ENCODE measurements around the gene PTPRS.
"Not testable (repeated sequence)": the region's sequence is repeated elsewhere in the genome, so short reads cannot be mapped to it uniquely, and the experiment has no call there.

PTPRS gene

DNA sequence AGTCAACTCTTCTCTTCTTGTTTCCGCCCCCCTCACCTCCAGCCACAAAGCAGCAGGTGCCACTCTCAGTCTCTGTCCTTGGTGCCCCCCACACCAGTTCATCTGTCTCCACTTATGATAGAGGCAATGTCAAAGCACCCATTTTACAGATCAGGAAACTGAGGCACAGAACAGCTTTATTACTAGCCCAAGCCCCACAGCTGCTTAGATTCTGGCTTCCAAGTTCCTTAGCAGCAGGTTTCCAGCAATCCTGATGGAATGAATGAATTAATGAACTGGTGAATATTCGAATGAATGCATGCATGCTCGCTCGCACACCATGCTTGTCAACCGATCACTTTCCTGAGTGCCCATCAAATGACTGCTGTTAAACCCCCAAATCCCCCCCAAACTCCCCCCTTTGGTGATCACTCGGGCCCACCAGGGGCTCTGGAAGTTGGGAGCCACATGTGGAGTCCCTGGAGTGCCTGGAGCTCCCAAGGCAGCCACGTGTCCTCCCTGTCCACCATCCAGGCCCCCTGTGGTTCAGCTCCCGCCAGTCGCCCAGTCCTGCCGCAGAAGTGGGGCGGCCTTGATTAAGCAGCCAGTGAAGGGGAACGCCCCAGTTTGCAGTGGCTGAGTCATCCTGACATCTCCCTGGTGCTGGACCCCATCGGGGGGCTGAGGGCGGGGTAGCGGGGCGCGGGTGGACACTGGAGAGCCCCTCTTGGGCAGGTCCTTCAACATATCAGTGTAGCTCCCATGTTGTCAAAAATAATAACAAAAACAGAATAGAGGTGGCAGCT lies 6.8 kb downstream of the PTPRS start:
- DNase-seq (ENCODE audit: low spot score) = no peak

DNA sequence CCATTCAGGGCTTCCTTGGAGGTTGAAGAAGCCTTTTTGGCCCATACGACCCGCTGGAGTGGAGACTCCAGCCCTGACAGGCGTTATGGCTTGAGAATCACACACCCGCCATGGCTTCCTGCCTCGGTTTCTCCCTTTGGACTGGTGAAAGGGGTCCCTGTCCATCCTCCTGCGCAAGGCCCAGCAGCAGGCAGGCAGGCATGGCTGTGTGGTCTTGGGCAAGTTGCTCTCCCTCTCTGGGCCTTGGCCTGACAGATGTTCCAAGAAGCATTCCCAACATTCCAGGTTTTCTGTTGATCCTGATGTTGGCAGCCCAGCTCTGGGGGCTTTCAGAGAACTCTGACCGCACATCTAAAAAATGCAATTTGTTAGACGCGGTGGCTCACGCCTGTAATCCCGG lies 8.1 kb downstream of the PTPRS start:
- DNase-seq (ENCODE audit: low spot score) = no peak

DNA sequence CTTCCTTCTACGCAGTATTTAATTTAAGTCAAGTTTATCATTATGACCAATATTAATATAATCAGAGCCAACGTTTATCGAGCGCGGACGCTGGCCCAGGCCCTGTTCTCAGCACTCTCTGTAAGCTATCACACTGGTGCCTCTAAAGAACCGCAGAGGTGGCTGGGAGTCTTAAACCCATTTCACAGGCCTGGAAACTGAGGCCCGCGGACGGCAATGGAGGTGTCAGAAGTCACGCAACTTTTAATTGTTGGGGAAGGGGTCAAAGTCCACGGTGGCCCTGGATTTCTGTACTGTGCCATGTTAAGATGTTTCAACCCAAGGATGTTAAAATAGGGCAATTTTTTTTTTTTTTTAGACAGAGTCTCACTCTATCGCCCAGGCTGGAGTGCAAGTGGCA lies 8.8 kb downstream of the PTPRS start:
- no peak for DNase-seq (ENCODE audit: low spot score)

DNA sequence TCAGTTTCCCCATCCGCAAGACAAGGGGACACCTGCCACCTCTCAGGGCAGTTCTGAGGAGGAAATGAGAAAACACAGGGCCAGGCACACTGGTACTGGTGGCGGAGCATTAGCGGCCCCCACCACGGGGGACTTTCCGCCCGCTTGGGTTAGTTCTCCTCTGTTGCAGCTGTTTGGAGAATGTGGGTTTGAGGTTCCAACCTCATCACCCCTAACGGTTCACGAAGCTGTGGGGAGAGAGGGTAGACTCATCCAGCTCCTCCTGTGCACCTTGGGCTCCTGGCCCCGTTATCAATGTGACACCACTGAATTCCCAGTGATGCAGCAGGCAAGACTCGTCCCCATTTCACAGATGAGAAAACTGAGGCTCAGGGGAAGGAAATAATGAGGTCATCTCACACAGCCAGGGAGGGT lies 10.3 kb downstream of the PTPRS start:
- no peak for DNase-seq (ENCODE audit: low spot score)

DNA sequence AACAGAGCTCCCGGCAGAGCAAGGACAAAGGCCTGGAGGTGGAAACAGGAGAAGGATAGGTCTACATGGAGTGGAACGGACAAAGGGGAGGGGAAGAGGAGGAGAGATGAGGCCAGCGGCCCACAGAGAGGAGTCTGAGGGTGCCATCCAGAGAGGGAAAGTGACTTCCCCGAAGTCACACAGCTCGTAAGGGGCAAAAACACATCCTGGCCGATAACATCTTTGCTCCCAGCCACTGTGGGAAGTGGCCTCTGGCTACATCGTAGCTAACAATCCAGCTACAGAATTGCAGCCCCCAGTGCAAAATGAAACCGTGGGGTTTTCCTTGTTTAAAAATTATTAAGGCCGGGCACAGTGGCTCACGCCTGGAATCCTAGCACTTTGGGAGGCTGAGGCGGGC lies 11.5 kb downstream of the PTPRS start:
- DNase-seq (ENCODE audit: low spot score) = no peak

DNA sequence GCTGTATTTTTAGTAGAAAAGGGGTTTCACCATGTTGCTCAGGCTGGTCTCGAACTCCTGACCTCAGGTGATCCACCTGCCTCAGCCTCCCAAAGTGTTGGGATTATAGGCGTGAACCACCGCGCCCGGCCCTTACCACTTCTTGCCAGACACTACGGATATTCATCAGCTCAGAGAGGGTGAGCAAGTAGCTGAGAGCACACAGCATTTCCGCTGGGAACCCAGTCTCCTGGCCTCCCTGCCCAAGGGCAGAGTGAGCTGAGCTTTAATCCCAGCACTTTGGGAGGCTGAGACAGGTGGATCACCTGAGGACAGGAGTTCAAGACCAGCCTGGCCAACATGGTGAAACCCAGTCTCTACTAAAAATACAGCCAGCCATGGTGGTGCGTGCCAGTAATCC lies 12.2 kb downstream of the PTPRS start:
- not testable (repeated sequence) for DNase-seq (ENCODE audit: low spot score)

DNA sequence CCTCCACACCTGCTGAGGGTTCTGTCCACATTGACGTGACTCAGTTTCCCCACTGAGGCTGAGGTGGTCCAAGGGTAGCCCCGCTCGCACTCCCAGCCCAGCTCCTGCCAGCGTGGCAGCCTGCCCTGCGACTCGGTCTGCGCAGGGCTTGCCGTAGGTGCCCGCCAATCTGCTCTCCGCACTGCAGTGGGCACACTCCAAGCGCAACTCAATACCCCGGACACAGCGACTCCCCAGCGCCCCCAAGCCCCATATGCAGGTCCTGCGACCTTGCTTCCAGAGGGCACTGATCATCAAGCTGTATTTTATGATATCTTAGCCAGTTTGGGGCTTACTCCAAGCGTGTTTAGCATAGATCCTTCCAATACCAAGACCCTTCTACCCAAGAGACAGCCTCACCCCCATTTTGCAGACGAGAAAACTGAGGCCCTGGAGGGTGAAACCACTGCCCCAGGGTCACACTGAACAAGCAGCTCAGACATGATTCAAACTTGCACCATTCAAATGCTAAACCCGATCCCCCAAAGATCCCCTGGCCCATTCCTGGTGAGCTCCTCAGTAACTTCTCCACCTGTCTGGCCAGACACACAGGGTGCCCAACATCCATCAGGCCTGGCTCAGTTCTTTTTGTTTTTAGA lies 13.5 kb downstream of the PTPRS start:
- DNase-seq (ENCODE audit: low spot score) = no peak

DNA sequence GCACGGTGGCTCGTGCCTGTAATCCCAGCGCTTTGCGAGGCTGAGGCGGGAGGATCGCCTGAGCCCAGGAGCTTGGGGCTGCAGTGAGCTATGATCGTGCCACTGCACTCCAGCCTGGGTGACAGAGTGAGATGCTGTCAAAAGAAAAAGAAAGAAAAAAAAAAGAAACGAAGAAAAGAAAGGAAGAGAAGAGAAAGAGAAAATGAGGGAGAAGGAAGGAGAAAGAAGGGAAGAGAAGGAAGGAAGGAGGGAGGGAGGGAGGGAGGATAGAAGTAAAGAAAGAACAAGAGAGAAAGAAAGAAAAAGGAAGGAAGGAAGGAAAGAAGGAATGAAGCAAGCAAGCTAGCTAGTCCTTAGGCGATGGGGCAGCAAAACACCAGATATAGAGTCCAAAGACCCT lies 14.1 kb downstream of the PTPRS start:
- no peak for DNase-seq (ENCODE audit: low spot score)

DNA sequence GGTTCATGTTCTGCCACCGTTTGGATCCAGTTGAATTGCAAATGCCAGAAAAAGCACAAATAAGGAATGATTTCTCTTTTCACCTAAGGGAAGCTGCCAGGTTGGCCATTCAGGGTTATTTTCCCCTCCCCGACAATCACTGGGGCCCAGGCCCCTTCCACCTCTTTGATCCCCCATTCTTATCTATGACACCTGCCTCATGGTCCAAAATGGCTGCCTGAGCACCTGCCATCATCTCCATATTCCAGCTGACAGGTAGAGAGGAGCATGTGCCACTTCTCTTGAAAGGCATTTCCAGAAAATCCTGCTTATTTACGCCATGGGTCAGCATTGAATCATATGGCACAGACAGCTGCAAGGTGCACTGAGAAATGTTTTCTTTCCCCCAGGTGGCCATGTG lies 15.7 kb downstream of the PTPRS start:
- no peak for DNase-seq (ENCODE audit: low spot score)

DNA sequence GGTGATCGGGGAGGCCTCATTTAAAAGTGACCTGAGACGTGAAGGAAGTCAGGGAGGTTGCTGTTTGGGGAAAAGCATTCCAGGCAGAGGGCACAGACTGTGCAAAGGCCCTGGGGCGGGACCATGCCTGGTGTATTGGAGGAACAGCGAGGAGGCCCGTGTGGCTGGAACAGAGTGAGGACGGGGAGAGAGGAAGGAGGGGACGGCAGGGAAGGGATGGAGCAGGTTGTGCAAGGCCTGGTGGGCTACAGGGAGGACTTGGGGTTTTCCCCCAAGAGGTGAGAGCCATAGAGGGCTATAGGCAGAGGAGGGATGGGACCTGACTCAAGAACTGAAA lies 17.2 kb downstream of the PTPRS start:
- DNase-seq (ENCODE audit: low spot score) = no peak

DNA sequence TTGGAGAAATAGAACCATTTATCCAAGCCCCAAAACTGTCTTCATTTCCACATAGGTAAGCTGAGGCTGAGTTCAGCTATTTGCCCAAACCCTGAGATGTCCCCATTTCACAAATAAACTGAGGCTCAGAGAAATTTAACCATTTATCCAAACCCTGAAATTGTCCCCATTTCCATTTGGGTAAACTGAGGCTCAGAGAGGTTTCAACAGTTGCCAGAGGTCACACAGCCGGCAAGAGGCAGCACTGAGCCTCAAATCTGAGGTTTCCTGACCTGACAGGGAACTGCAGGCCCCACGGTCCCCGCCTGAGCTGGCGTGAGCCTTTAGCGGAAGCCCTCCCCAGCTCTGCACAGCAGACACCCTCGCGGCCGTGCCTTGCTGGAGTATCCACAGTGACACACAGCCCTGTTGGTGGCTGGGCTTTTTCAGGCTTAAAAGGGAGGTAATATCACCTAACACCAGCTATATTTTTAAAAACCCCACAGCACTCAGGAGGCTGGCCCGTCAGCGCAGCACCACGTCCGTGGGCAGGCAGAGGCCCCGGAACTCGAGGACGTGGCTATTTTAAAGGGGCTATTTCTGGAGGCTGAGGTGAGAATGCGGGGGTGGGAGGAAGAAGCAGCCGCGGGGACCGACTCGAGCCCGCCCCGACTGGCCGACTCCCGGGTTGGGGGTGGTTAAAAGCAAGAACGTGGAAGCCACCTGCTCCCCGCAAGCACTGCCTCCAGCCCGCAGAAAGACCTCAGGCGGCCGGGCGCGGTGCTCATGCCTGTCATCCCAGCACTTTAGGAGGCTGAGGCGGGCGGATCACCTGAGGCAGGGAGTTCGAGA lies 18.5 kb downstream of the PTPRS start:
- DNase-seq (ENCODE audit: low spot score) = no peak

DNA sequence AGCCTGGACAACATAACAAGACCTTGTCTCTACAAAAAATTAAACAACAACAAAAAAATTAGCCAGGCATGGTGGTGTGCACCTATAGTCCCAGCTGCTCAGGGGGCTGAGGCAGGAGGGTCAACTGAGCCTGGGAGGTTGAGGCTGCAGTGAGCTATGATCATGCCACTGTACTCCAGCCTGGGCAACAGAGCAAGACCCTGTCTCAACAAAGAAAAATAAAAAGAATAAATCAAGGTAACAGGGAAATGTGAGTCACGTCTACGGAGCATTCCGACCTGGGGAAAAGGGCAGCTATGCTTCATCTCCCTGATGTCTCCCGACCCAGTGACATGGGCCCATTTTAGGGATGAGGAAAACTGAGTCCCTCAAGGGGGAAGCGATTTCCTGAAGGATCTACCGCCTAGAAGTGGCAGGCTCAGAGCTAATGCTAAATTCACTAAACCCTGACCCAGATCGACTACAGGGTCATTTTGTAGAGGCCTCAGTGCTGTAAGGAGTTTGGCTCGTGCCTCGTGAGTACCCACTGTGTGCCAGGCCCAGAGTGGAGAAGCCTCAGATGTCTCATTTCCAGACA lies 19.5 kb downstream of the PTPRS start:
- no peak for DNase-seq (ENCODE audit: low spot score)

DNA sequence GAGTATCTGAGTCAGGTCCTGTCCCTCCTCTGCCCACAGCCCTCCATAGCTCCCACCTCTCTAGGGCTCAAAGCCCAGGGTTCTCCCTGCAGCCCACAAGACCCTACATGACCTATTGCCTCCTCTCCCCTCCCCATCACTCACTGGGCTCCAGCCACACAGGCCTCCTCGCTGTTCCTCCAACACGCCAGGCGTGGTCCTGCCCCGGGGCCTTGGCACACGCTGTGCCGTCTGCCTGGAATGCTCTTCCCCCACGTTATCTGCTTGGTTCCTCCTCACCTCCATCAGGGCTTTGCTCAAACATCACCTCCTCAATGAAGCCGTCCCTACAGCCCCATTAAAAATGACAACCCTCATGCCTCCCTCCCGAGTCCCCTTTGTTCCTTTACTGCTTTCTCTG lies 21.1 kb downstream of the PTPRS start:
- no peak for DNase-seq (ENCODE audit: low spot score)

DNA sequence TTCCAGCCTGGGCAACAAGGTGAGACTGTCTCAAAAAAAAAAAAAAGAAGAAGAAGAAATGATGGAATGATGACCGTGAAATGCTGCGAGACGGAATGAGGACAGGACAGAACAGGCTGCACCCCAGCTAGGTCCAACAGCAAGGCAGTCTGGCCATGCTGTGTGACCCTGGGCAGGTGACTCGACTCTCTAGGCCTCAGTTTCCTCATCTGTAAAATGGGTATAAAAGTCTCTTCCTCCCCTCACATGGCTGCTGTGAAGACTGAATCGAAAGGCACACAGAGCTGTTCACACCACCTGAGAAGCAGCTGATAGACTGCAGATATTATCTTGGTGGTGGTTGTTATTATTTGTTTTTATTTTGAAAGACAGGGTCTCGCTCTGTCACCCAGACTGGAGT lies 22.3 kb downstream of the PTPRS start:
- DNase-seq (ENCODE audit: low spot score) = no peak

DNA sequence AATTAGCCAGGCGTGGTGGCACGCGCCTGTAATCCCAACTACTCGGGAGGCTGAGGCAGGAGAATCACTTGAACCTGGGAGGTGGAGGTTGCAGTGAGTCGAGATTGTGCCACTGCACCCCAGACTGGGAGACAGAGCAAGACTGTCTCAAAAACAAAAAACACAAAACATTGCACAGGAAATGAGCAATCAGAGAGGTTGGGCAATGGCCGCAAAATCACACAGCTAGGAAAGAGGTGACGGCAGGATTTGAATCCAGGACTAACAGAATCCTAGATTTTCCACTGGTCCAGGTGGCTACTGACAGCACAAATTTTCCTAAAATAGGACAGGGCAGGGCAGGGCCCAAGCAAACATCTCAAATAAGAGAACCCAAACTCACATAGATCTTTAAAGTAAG lies 23.3 kb downstream of the PTPRS start:
- no peak for DNase-seq (ENCODE audit: low spot score)

DNA sequence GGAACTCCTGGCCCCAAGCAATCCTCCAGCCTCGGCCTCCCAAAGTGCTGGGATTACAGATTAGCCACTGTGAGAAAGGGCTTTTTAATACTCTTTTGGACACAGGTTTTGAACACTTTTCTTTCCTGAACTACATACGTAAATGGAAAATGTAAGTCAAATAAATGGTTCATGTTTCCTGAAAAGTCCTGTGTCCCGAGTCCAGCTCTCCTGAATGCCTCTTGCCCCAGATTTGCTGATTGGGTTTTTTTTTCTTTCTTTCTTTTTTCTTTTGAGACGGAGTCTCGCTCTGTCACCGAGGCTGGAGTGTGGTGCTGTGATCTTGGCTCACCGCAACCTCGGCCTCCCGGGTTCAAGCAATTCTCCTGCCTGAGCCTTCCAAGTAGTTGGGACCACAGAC lies 24.5 kb downstream of the PTPRS start:
- no peak for DNase-seq (ENCODE audit: low spot score)

DNA sequence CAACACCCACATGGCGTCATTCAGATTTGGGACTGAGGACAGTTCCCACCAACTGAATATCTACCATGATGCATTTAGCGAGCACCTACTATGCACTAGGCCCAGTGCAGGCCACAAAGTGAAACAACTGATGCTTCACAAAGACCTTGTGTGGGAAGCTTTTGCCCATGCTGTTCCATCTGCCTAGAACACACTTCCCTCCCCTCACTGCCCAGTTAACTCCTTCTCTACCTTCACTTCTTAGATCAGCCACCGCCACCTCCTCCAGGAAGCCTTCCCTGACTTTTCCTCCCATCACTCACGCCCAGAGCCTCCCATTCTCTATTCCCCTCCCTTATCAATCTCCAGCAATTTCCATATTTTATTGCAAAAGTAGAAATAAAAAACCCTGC lies 25.7 kb downstream of the PTPRS start:
- no peak for DNase-seq (ENCODE audit: low spot score)

DNA sequence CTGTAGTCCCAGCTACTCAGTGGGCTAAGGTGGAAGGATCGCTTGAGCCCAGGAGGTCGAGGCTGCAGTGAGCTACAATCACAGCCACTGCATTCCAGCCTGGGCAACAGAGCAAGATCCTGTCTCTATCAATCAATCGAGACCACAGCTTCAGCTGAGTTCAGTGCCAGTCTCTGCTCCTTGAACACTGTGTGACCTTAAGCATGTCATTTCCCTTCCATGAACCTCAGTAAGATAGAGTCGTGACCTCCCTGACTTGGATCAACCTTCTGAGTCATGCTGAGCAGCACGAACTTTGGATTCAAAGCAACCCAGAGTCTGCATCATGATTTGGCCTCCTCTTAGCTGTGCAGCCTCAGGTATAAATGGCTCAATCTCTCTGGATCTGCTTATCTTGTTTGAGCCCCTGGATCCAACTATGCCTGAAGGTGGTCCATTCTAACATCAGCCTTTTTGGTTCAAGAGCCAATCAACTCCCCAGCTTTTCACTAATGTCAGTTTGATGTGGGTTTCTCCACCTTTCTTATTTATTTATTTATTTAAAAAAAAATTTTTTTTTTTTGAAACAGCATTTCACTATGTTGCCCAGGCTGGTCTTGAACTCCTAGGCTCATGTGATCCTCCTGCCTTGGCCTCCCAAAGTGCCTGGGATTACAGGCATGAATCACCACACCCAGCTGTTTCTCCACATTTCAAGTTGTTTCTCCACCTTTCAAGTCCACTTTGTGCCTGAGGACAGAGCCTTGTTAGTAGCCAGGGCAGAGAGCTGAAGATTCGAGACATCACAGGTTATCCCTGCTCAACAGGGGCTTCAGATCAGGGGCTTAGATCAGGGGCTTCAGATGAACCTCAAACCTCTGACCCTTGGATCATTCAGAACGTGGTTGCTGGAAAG lies 26.4 kb downstream of the PTPRS start:
- DNase-seq (ENCODE audit: low spot score) = no peak

DNA sequence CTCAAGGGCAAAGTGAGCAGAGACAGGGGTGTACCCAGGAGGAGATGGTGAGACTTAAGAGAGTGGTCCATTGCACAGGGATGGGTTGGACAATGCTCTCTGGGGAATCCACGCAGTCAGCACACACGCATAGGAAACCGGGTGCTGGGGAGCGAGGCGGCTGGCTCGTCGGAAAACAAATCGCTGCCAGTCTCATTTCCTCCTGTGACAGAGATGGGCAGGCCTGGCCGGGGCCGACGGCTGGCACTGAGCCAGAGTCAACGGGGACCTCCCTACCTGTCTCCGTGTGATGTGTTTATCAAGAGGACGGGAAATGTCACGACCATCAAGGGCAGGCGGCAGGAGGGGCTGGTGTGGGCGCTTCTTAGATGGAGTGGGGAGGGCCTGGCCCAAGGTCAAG lies 27.3 kb downstream of the PTPRS start:
- DNase-seq (ENCODE audit: low spot score) = no peak

DNA sequence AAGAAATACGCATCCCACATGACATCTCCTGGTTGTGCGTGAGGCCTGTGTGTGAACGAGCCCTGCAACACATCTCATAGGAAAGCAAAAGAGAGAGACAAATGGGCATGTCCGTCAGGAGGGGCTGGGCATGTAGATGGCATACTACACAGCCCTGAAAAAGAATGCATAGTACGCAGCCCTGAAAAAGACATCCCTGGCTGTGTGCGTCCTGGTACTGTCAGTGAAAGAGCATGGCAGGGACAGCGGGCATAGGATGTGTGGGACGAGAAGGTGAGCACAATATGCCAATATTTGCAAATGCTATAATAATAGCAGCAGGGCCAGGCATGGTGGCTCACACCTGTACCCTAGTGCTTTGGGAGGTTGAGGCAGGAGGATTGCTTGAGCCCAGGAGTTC lies 28.6 kb downstream of the PTPRS start:
- no peak for DNase-seq (ENCODE audit: low spot score)

DNA sequence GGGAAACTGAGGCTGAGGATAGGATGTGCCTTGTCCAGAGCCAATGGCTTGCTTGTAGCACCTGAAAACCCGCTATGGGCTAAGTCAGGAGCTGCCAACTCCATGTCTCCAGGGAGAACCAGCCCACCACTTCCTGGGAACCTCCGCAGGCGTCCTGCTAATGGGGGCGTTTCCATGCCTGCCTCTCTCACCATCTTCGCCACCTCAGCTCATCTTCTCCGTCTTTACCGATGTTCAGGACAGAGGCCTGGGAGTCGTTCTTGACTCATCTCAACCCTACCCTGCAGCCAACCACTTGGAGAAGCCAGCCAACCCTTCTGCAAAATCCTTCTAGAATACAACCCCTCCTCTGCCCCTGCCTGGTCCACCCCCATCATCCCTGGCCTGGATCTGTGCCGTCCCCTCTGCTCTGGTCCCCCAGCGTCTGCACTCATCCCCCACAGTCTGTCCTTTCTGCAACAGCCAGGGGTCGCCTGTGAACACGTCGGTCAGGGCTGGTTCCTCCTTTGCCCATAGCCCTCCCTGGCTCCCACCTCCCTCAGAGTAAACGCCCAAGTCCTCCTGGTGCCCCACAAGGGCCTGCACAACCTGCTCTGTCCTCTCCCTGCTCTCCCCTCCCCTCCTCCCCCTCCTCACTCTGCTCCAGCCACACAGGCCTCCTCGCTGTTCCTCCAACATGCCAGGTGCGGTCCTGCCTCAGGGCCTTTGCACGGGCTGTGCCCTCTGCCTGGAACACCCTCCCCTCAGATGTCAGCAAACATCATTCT lies 31.0 kb downstream of the PTPRS start:
- DNase-seq (ENCODE audit: low spot score) = no peak

Measured in left forelimb (tissue), 1 donor.